ENCODE results near the gene SLC47A1.

Gene SLC47A1

DNA sequence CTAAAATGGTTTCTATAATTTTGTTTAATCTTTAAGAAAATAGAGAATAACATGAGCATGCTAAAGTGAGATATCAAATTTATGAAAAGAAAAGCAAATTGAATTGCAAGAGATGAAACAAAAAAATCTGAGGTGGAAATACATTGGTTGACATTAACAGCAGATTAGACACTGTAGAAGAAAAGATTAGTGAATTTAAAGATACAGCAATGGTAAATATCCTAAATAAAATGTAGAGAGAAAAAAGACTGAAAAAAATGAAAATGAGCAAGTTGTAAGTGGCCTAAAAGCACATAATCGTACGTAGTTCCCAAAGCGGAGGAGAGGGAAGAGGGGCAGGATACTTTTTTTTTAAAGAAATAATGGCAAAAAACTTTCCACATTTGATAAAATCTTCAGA lies 84.4 kb downstream of the SLC47A1 start:
- no peak for DNase-seq

DNA sequence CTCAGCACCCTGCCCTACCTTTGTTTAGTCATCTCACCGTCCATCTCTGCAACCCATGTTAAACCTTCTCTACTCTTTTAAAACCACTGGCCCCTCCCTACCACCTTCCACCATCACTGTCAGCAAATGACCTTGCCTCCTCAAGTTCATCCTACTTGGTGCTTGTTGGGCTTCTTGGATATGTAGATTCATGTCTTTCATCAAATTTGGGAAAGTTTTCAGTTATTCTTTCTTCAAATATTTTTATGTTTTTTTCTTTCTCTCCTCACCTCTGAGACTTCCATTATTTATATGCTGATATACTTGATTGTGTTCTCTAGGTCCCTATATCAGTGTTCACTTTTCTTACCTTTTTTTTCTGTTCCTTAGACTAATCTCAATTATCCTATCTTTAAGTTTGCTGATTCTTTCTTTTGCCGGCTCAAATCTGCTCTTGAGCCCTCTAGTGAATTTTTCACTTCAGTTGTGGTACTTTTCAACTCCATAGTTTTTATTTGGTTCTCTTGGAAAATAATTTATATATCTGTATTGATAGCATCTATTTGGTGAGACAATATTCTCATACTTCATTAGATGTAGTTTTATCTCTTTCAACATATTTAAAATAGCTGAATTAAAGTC lies 86.2 kb downstream of the SLC47A1 start:
- no peak for DNase-seq

DNA sequence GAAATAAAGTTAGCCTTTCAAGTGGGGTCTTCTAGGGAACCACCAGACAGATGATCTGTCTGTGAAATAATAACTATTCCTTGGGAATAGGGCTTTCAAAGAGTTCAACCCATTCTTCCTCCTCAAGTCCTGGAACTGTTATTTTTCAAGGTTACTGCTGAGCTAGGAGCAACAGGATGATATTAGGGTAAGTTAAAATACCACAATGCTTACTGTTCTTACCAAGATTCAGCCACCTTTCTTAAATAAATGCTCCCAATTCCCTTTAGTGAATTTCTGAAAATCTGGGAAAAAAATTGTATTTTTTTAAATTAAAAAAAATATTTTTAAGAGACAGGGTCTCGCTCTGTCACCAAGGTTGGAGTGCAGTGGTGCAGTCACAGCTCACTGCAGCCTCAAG lies 88.0 kb downstream of the SLC47A1 start:
- no peak for DNase-seq

DNA sequence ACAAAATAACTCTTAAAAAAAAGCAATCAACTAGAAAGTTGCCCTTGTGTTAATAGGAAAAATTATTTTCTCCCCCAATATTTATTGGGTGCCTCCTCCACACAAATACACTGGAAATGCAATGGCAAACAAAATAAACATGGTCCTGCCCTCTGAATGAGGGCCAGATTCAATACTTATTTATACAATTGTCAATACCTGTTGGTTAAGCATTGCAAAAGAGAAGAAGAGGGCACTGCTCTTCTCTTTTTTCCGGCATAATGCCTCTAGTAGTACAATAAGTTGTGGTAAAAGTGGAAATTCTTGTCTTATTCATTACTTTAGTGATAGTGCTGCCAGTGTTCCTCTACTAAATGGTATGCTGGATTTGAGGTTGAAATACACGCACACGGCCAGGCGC lies 92.4 kb downstream of the SLC47A1 start:
- DNase-seq, result no peak

All from NCI-H187 treated with DMSO at 0.1 percent for 48 hours (cell line).